Liver (tissue), 3 donors: Measurements from ENCODE around the gene ANO8.

ENCODE experiments used
- CTCF ChIP-seq: fragments of 150-350 bp; IDR thresholded peaks from 2 replicates; pipeline ENCODE4 v1.5.1; 2017; ENCODE audit warnings: improper control_type of control experiment, low read depth, low read length; ENCODE audit not compliant: missing input control
- EGR1 ChIP-seq, 2 donors: IDR thresholded peaks; 2 replicates each; pipeline ENCODE4 v1.6.1; 2016 to 2018; ENCODE audit warnings: antibody characterized with exemption in 2 of 2, low read depth in 2 of 2
- GABPA ChIP-seq, 2 donors: IDR thresholded peaks in 1 of 2; conservative IDR thresholded peaks in 1 of 2; 2 replicates each; pipeline ENCODE4 v1.6.1; 2016; ENCODE audit warnings: antibody characterized with exemption in 2 of 2, mild to moderate bottlenecking in 1 of 2, moderate library complexity in 1 of 2
- HNF4A ChIP-seq, 2 donors: conservative IDR thresholded peaks; 2 replicates each; pipeline ENCODE4 v1.6.1; 2016; ENCODE audit warnings: antibody characterized with exemption in 2 of 2, mild to moderate bottlenecking in 2 of 2
- MAX ChIP-seq: IDR thresholded peaks from 2 replicates; pipeline ENCODE4 v1.6.1; 2016; ENCODE audit warnings: antibody characterized with exemption
- NR2F2 ChIP-seq: IDR thresholded peaks from 2 replicates; pipeline ENCODE4 v1.6.1; 2016; ENCODE audit warnings: antibody characterized with exemption
- RAD21 ChIP-seq, 2 donors: IDR thresholded peaks; 2 replicates each; pipeline ENCODE4 v1.6.1; 2016; ENCODE audit warnings: antibody characterized with exemption in 2 of 2, mild to moderate bottlenecking in 2 of 2
- REST ChIP-seq: IDR thresholded peaks from 2 replicates; pipeline ENCODE4 v1.6.1; 2016; ENCODE audit warnings: antibody characterized with exemption, mild to moderate bottlenecking
- RXRA ChIP-seq, 2 donors: IDR thresholded peaks; 2 replicates each; pipeline ENCODE4 v1.6.1; 2017 to 2018; ENCODE audit warnings: antibody characterized with exemption in 2 of 2, mild to moderate bottlenecking in 1 of 2
- TAF1 ChIP-seq: conservative IDR thresholded peaks from 2 replicates; pipeline ENCODE4 v1.6.1; 2016; ENCODE audit warnings: antibody characterized with exemption, mild to moderate bottlenecking
- YY1 ChIP-seq: IDR thresholded peaks from 2 replicates; pipeline ENCODE4 v1.6.1; 2016; ENCODE audit warnings: antibody characterized with exemption, mild to moderate bottlenecking
- ZBTB33 ChIP-seq: IDR thresholded peaks from 2 replicates; pipeline ENCODE4 v1.6.1; 2016; ENCODE audit warnings: antibody characterized with exemption
- donor health status: healthy.
- donor health status: healthy.

- no peak for TF ChIP-seq REST
- no peak for TF ChIP-seq CTCF
- TF ChIP-seq MAX: no peak
- no peak for TF ChIP-seq ZBTB33
- TF ChIP-seq RXRA (IDR thresholded peaks at IDR 0.05): no peak
- no peak for TF ChIP-seq HNF4A (conservative IDR thresholded peaks at IDR 0.05)
- no peak for TF ChIP-seq EGR1 (IDR thresholded peaks at IDR 0.05; ENCODE audit: low read depth in 2 of 2)
- no peak for TF ChIP-seq TAF1
- no peak for TF ChIP-seq NR2F2
- TF ChIP-seq YY1: no peak
- no peak for TF ChIP-seq RAD21 (IDR thresholded peaks at IDR 0.05)
- peak in 1 of 2 donors; percentile 39 for TF ChIP-seq GABPA (IDR thresholded peaks at IDR 0.05 in 1 of 2, conservative IDR thresholded peaks at IDR 0.05 in 1 of 2)
Observed at GRCh38 chr19:17309965-17310461, 24.6 kb downstream of the ANO8 start.
